ENCODE measurements around the gene FRMD3.

FRMD3 gene

GRCh38 chr9:83432877-83433550 is 105.2 kb downstream of the FRMD3 start:
- DNase-seq (ENCODE audit: low spot score) = no peak

GRCh38 chr9:83432104-83432627 is 106.0 kb downstream of the FRMD3 start:
- DNase-seq (ENCODE audit: low spot score) = peak; percentile 39

GRCh38 chr9:83431101-83432060 is 106.8 kb downstream of the FRMD3 start:
- DNase-seq (ENCODE audit: low spot score) = no peak

GRCh38 chr9:83430681-83431080 is 107.5 kb downstream of the FRMD3 start:
- DNase-seq (ENCODE audit: low spot score) = no peak

GRCh38 chr9:83429229-83429628 is 109.0 kb downstream of the FRMD3 start:
- no peak for DNase-seq (ENCODE audit: low spot score)

- DNase-seq (ENCODE audit: low spot score) = no peak
Measured at GRCh38 chr9:83425240-83425639, 113.0 kb downstream of the FRMD3 start.

- DNase-seq (ENCODE audit: low spot score) = no peak
Measured at GRCh38 chr9:83424831-83425230, 113.4 kb downstream of the FRMD3 start.

- DNase-seq (ENCODE audit: low spot score) = no peak
Measured at GRCh38 chr9:83423815-83424707, 114.1 kb downstream of the FRMD3 start.

- no peak for DNase-seq (ENCODE audit: low spot score)
Measured at GRCh38 chr9:83422527-83422926, 115.7 kb downstream of the FRMD3 start.

- no peak for DNase-seq (ENCODE audit: low spot score)
Measured at GRCh38 chr9:83420486-83420885, 117.7 kb downstream of the FRMD3 start.

GRCh38 chr9:83419961-83420360 is 118.2 kb downstream of the FRMD3 start:
- no peak for DNase-seq (ENCODE audit: low spot score)

- DNase-seq (ENCODE audit: low spot score) = no peak
Measured at GRCh38 chr9:83418283-83418682, 119.9 kb downstream of the FRMD3 start.

GRCh38 chr9:83413367-83413766 is 124.8 kb downstream of the FRMD3 start:
- no peak for DNase-seq (ENCODE audit: low spot score)

GRCh38 chr9:83410701-83411100 is 127.5 kb downstream of the FRMD3 start:
- no peak for DNase-seq (ENCODE audit: low spot score)

- no peak for DNase-seq (ENCODE audit: low spot score)
Measured at GRCh38 chr9:83406921-83407320, 131.3 kb downstream of the FRMD3 start.

- DNase-seq (ENCODE audit: low spot score) = no peak
Measured at GRCh38 chr9:83405759-83406158, 132.4 kb downstream of the FRMD3 start.

- DNase-seq (ENCODE audit: low spot score) = no peak
Measured at GRCh38 chr9:83403527-83404238, 134.5 kb downstream of the FRMD3 start.

GRCh38 chr9:83401328-83401900 is 136.8 kb downstream of the FRMD3 start:
- no peak for DNase-seq (ENCODE audit: low spot score)

- no peak for DNase-seq (ENCODE audit: low spot score)
Measured at GRCh38 chr9:83396813-83397212, 141.4 kb downstream of the FRMD3 start.

- DNase-seq (ENCODE audit: low spot score) = no peak
Measured at GRCh38 chr9:83396342-83396741, 141.9 kb downstream of the FRMD3 start.

- DNase-seq (ENCODE audit: low spot score) = no peak
Measured at GRCh38 chr9:83392228-83392627, 146.0 kb downstream of the FRMD3 start.

All from pons (tissue), 1 donor.